Posterior cingulate gyrus (tissue), 11 donors: Measurements from ENCODE around the gene ASAP2.

Experiments used
- DNase-seq, 10 donors: peaks; one replicate each; pipeline versions ENCODE4 v3.0.0 to v3.0.0-alpha.2; 2020 to 2021; ENCODE audit warnings: mixed read lengths in 3 of 10
- intact Hi-C: fragments of 100-400 bp; cut with DNase I; formaldehyde crosslinking; loops from one replicate; pipeline ENCODE4 v1.15.1; 2023

ASAP2 gene

GRCh38 chr2:9247177-9247576 lies 40.6 kb downstream of the ASAP2 start:
- DNase-seq: no peak

GRCh38 chr2:9247786-9248185 lies 41.2 kb downstream of the ASAP2 start:
- intact Hi-C loops: no loop called here

More at GRCh38 chr2:9247177-9247576, 40.6 kb downstream of the ASAP2 start:
- intact Hi-C loops: no loop called here

GRCh38 chr2:9248363-9248762 lies 41.8 kb downstream of the ASAP2 start:
- intact Hi-C loops: no loop called here
- no peak for DNase-seq

More at GRCh38 chr2:9247786-9248185, 41.2 kb downstream of the ASAP2 start:
- no peak for DNase-seq

- intact Hi-C loops: no loop called here
- no peak for DNase-seq
Observed at GRCh38 chr2:9249020-9249800, 42.6 kb downstream of the ASAP2 start.

GRCh38 chr2:9250091-9250490 lies 43.5 kb downstream of the ASAP2 start:
- no peak for DNase-seq
- intact Hi-C loops: no loop called here

- intact Hi-C loops: no loop called here
- peak in 1 of 10 donors; percentile 55 for DNase-seq
Observed at GRCh38 chr2:9250498-9251153, 44.0 kb downstream of the ASAP2 start.

- intact Hi-C loops: no loop called here
- DNase-seq: peak in 2 of 10 donors; percentile 26 to 42
Observed at GRCh38 chr2:9251154-9252001, 44.8 kb downstream of the ASAP2 start.

- intact Hi-C loops: no loop called here
Observed at GRCh38 chr2:9252002-9252357, 45.4 kb downstream of the ASAP2 start.

GRCh38 chr2:9255416-9255815 lies 48.8 kb downstream of the ASAP2 start:
- peak in 2 of 10 donors; percentile 3 to 54 for DNase-seq
- intact Hi-C loops: loop anchor here (5.0 kb wide), 1 partner anchor 48 kb away; the partner anchor contains the start of gene ASAP2

More at GRCh38 chr2:9252002-9252357, 45.4 kb downstream of the ASAP2 start:
- DNase-seq: peak in 1 of 10 donors; percentile 19

GRCh38 chr2:9256147-9256546 lies 49.5 kb downstream of the ASAP2 start:
- DNase-seq: no peak
- intact Hi-C loops: loop anchor here (5.0 kb wide), 1 partner anchor 49 kb away; the partner anchor contains the start of gene ASAP2

- peak in 1 of 10 donors; percentile 29 for DNase-seq
Observed at GRCh38 chr2:9256570-9257043, 50.0 kb downstream of the ASAP2 start.

GRCh38 chr2:9258501-9258900 lies 51.9 kb downstream of the ASAP2 start:
- DNase-seq: no peak
- intact Hi-C loops: loop anchor here (5.0 kb wide), 1 partner anchor 51 kb away; the partner anchor contains the start of gene ASAP2

More at GRCh38 chr2:9256570-9257043, 50.0 kb downstream of the ASAP2 start:
- intact Hi-C loops: loop anchor here (5.0 kb wide), 1 partner anchor 49 kb away; the partner anchor contains the start of gene ASAP2

GRCh38 chr2:9258953-9259399 lies 52.4 kb downstream of the ASAP2 start:
- intact Hi-C loops: loop anchor here (5.0 kb wide), 1 partner anchor 52 kb away; the partner anchor contains the start of gene ASAP2
- DNase-seq: peak in 2 of 10 donors; percentile 43 to 82

GRCh38 chr2:9260464-9260918 lies 53.9 kb downstream of the ASAP2 start:
- intact Hi-C loops: no loop called here

GRCh38 chr2:9261231-9261883 lies 54.7 kb downstream of the ASAP2 start:
- no peak for DNase-seq
- intact Hi-C loops: no loop called here

More at GRCh38 chr2:9260464-9260918, 53.9 kb downstream of the ASAP2 start:
- DNase-seq: peak in 1 of 10 donors; percentile 40

- DNase-seq: no peak
- intact Hi-C loops: no loop called here
Observed at GRCh38 chr2:9262671-9263171, 56.1 kb downstream of the ASAP2 start.

- intact Hi-C loops: no loop called here
- peak in 2 of 10 donors; percentile 86 to 88 for DNase-seq
Observed at GRCh38 chr2:9263428-9263827, 56.8 kb downstream of the ASAP2 start.

GRCh38 chr2:9264301-9264700 lies 57.7 kb downstream of the ASAP2 start:
- DNase-seq: no peak
- intact Hi-C loops: no loop called here

- intact Hi-C loops: no loop called here
- DNase-seq: no peak
Observed at GRCh38 chr2:9266711-9267110, 60.1 kb downstream of the ASAP2 start.
